Endodermal cell (in vitro differentiated cells): Measurements from ENCODE around the gene NINL. TPM values are rescaled to one million over a fixed set of nuclear protein-coding genes. Genes with fewer than 3 reads are reported as not detected.

Experiments
- DNase-seq: peaks from one replicate; pipeline ENCODE4 v3.0.0-alpha.2; 2017
- H3K27ac ChIP-seq: 2 replicates; pipeline ENCODE4 v1.5.1; 2013; ENCODE audit warnings: mild to moderate bottlenecking, low read depth, low read length, moderate library complexity
- H3K27me3 ChIP-seq: 2 replicates; pipeline ENCODE4 v1.6.1; 2013; ENCODE audit warnings: mild to moderate bottlenecking, low read length, moderate library complexity; ENCODE audit not compliant: insufficient read depth, control insufficient read depth, poor library complexity, severe bottlenecking
- H3K36me3 ChIP-seq: 2 replicates; pipeline ENCODE4 v1.7.0; 2013; ENCODE audit warnings: mild to moderate bottlenecking, low read length, moderate library complexity; ENCODE audit not compliant: control insufficient read depth, insufficient read depth
- H3K4me1 ChIP-seq: one replicate; pipeline ENCODE4 v1.7.0; 2013; ENCODE audit warnings: low read length; ENCODE audit not compliant: control insufficient read depth, insufficient read depth
- H3K4me3 ChIP-seq: 2 replicates; pipeline ENCODE4 v1.5.1; 2013; ENCODE audit warnings: mild to moderate bottlenecking, low read length, moderate library complexity
- H3K9ac ChIP-seq: 2 replicates; pipeline ENCODE4 v1.6.1; 2013; ENCODE audit warnings: mild to moderate bottlenecking, low read length, moderate library complexity; ENCODE audit not compliant: poor library complexity, severe bottlenecking; ENCODE audit errors: extremely low read depth
- H3K9me3 ChIP-seq: 2 replicates; pipeline ENCODE4 v1.6.1; 2013; ENCODE audit warnings: mild to moderate bottlenecking, low read length, moderate library complexity; ENCODE audit not compliant: control insufficient read depth
- H3K27ac Mint-ChIP-seq: 2 replicates; pipeline ENCODE4 v1.8.0; 2020; ENCODE audit warnings: mixed read lengths
- H3K27me3 Mint-ChIP-seq: 2 replicates; pipeline ENCODE4 v1.8.0; 2021; ENCODE audit warnings: mild to moderate bottlenecking, mixed read lengths; ENCODE audit not compliant: insufficient read depth
- H3K36me3 Mint-ChIP-seq: 2 replicates; pipeline ENCODE4 v1.8.0; 2020; ENCODE audit warnings: low read depth, mixed read lengths
- H3K4me1 Mint-ChIP-seq: 2 replicates; pipeline ENCODE4 v1.8.0; 2020; ENCODE audit warnings: mixed read lengths
- H3K4me3 Mint-ChIP-seq: 2 replicates; pipeline ENCODE4 v1.8.0; 2020; ENCODE audit warnings: mild to moderate bottlenecking, moderate library complexity, mixed read lengths
- H3K9me3 Mint-ChIP-seq: 2 replicates; pipeline ENCODE4 v1.8.0; 2020; ENCODE audit warnings: mild to moderate bottlenecking, mixed read lengths
- whole genome bisulfite sequencing, 2 experiments: methylation state at CpG; one replicate each; pipeline versions ENCODE4 v1.1.5 to v1.1.7; 2013; ENCODE audit warnings: missing lambda C conversion rate in 2 of 2, mixed read lengths in 1 of 2; ENCODE audit not compliant: insufficient coverage in 1 of 2, insufficient read length in 1 of 2; 5-methylcytosine and 5-hydroxymethylcytosine counted together
- total RNA-seq, 2 donors: library from RNA; stranded (reverse); fragmentation: NEBNext Ultra II Directional in 1 of 2; extraction: Animal tissue kit (Norgen Biotek cat#: 25700) in 1 of 2; gene quantifications; 2 replicates in 1 of 2; 3 replicates in 1 of 2; pipeline ENCODE4 v1.2.1, GENCODE V29; 2021
- TF ChIP-seq, protein P1 (sequence below): fragments of 200-600 bp; sonication (generic); conservative IDR thresholded peaks from 2 replicates; pipeline ENCODE4 v1.5.0; 2021; ENCODE audit warnings: antibody characterized with exemption, mild to moderate bottlenecking

NINL gene
- total RNA-seq, 2 donors from 2014 or later: 78.5 to 101 TPM

DNA sequence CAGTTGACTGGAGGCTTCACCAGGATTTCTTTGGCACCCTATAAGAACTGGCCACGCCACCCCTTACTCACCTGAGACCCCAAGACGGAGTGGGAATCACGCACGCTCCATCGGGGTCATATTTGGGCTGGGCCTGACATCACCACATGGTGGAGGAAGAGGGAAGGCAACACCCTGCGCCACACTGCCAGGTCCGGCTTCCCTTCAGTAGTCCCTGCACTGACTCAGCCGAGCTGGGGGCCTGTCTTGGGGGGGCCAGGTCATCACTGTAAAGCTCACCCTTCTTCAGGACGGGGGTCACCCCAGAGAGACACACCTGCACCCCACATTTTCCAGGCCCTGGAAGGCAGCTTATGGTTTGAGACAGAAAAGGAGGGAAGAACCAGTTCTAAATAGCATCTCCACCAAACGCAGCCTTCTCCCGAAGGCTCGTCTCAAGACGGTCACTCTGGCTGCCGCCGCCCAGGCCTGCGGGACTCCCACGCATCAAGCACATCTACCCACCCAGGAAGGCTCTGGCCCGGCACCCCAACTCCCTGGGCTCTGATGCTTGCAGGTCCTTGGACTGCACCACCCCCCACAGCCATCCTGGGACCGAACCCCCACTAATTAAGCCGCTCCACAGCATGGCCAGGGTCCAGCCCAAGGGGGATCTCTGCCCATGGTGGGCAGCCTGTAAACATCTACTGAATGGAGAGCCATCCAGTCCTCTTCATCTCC, 126.1 kb downstream of the NINL start:
- Histone ChIP-seq H3K4me3 (no peak overlapping the region), H3K4me1 (no peaks in the 10 kb centered on the region), H3K27ac (no peak overlapping the region), H3K36me3 (peaks cover 77% of the 10 kb centered on the region), H3K9me3 (no peaks in the 10 kb centered on the region), H3K27me3 (no peaks in the 10 kb centered on the region), H3K9ac (no peak overlapping the region)
- TF ChIP-seq, protein P1, sequence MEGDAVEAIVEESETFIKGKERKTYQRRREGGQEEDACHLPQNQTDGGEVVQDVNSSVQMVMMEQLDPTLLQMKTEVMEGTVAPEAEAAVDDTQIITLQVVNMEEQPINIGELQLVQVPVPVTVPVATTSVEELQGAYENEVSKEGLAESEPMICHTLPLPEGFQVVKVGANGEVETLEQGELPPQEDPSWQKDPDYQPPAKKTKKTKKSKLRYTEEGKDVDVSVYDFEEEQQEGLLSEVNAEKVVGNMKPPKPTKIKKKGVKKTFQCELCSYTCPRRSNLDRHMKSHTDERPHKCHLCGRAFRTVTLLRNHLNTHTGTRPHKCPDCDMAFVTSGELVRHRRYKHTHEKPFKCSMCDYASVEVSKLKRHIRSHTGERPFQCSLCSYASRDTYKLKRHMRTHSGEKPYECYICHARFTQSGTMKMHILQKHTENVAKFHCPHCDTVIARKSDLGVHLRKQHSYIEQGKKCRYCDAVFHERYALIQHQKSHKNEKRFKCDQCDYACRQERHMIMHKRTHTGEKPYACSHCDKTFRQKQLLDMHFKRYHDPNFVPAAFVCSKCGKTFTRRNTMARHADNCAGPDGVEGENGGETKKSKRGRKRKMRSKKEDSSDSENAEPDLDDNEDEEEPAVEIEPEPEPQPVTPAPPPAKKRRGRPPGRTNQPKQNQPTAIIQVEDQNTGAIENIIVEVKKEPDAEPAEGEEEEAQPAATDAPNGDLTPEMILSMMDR: no peak
- Mint-ChIP-seq H3K9me3 (no peaks in the 10 kb centered on the region), H3K27ac (no peak overlapping the region), H3K4me1 (no peaks in the 10 kb centered on the region), H3K36me3 (peaks cover 72% of the 10 kb centered on the region), H3K4me3 (no peak overlapping the region), H3K27me3 (no peaks in the 10 kb centered on the region)
- DNase-seq: peak; percentile 39
- WGBS, 2 experiments: 84 to 94% methylated on average over 6 to 20 of the region's 20 CpGs

DNA sequence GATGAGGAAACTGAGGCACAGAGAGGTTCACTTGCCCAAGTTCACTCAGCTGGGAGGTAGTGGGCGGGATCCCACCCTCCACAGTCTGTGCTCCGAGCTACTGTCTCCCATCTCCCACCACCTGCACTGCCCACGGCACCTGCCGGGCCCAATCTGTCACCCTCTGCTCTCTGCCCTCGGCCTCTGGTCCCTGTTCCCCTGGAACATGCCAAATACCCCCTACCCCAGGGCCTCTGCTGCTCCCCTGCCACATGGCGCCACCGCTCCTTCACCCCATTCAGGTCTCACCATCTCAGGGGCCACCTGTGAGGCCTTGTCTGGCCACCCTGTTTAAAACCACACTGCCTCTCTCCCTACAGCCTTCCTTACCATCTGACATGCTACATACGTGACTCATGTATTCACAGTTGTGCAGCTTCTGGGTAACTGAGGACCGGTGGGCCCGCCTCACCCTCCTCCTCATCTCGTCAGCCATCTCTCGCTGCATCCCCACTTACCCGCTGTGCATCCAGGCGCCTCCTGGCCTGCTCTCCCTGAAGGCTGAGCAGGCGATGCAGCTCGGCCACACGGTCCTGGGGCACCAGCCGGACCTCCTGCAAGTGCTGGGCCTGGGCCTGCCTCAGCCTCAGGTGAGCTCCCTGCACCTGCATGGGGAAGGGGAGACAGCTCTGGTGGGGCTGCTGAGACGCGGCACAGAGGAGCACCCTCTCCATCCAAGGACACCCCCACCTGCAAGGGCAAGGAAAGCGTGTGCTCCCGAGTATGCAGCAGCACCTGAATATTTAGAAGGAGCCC, 127.2 kb downstream of the NINL start:
- Histone ChIP-seq H3K27ac (no peak overlapping the region), H3K4me1 (no peaks in the 10 kb centered on the region), H3K9me3 (no peaks in the 10 kb centered on the region), H3K27me3 (no peaks in the 10 kb centered on the region), H3K9ac (no peak overlapping the region), H3K36me3 (peaks cover 77% of the 10 kb centered on the region), H3K4me3 (no peak overlapping the region)
- peak; percentile 36 for DNase-seq
- no peak overlapping the region for H3K4me3 Mint-ChIP-seq
- H3K9me3 Mint-ChIP-seq: no peaks in the 10 kb centered on the region
- 90 to 92% methylated on average over 12 to 22 of the region's 22 CpGs for WGBS, 2 experiments
- no peaks in the 10 kb centered on the region for H3K4me1 Mint-ChIP-seq
- H3K36me3 Mint-ChIP-seq: peaks cover 73% of the 10 kb centered on the region
- H3K27me3 Mint-ChIP-seq: no peaks in the 10 kb centered on the region
- TF ChIP-seq, protein P1: no peak
- no peak overlapping the region for H3K27ac Mint-ChIP-seq

DNA sequence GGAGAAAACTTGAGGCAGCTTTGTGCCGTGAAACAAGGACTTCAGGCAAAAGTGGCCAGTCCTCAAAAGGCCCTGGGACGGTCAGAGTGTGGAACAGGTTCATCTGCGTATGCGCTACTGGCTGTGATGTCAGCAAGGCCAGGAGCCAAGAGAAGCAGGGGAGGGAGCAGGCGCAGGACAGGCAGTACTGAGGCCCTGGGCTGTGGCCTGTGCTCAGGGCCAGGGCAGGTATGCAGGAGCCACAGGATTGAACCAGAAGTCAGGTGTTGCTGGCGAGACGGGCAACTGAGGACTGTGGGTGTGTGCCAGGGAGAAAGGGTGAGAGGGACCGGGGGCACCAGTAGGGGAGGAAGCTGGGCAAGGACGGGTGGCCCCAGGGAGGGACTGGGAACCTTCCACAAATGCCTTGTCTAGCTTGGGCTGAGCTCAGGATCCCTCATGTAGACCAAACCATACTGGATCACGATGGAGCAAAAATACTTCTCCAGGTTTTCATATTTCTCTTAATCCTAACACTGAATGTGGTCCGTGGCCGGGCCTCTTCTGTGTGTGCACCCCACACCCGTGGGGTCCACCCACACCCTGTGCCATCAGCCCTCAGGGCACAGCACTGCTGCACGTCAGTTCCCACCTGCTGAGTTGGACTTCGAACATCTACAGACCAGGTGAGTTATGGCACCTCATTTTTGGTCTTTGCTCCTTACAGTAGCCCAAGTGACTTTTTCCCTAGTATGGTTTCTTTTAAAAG, 131.0 kb downstream of the NINL start:
- H3K4me1 ChIP-seq: no peaks in the 10 kb centered on the region
- no peaks in the 10 kb centered on the region for H3K9me3 ChIP-seq
- peaks cover 72% of the 10 kb centered on the region for H3K36me3 Mint-ChIP-seq
- H3K9ac ChIP-seq: no peak overlapping the region
- peaks cover 75% of the 10 kb centered on the region for H3K36me3 ChIP-seq
- peak overlapping the region; percentile 55 for H3K27ac Mint-ChIP-seq
- WGBS, 2 experiments: 90 to 93% methylated on average over 14 to 15 of the region's 15 CpGs
- no peaks in the 10 kb centered on the region for H3K27me3 Mint-ChIP-seq
- DNase-seq: no peak
- TF ChIP-seq, protein P1: no peak
- no peaks in the 10 kb centered on the region for H3K27me3 ChIP-seq
- no peaks in the 10 kb centered on the region for H3K9me3 Mint-ChIP-seq
- H3K4me3 Mint-ChIP-seq: no peak overlapping the region
- no peak overlapping the region for H3K4me3 ChIP-seq
- no peaks in the 10 kb centered on the region for H3K4me1 Mint-ChIP-seq
- no peak overlapping the region for H3K27ac ChIP-seq
